Femur (tissue), 1 donor: ENCODE results near the gene TCTN2.

Source experiments
- DNase-seq: peaks from one replicate; pipeline ENCODE4 v3.0.0-alpha.2; 2017

Gene TCTN2

GRCh38 chr12:123747309-123747708 lies 76.4 kb downstream of the TCTN2 start:
- DNase-seq = no peak

- DNase-seq = no peak
Measured at GRCh38 chr12:123748161-123748560, 77.2 kb downstream of the TCTN2 start.

- no peak for DNase-seq
Measured at GRCh38 chr12:123748661-123749060, 77.7 kb downstream of the TCTN2 start.

- DNase-seq = no peak
Measured at GRCh38 chr12:123749355-123749754, 78.4 kb downstream of the TCTN2 start.

GRCh38 chr12:123750159-123750656 lies 79.3 kb downstream of the TCTN2 start:
- DNase-seq = no peak

- DNase-seq = no peak
Measured at GRCh38 chr12:123752046-123752445, 81.1 kb downstream of the TCTN2 start.

- DNase-seq = no peak
Measured at GRCh38 chr12:123754041-123754772, 83.3 kb downstream of the TCTN2 start.

- no peak for DNase-seq
Measured at GRCh38 chr12:123757561-123757960, 86.6 kb downstream of the TCTN2 start.
